ENCODE results near the gene SPTBN1.
A peak's percentile ranks its signal among the peaks of the same experiment; 100 is the strongest.

The SPTBN1 gene

DNA sequence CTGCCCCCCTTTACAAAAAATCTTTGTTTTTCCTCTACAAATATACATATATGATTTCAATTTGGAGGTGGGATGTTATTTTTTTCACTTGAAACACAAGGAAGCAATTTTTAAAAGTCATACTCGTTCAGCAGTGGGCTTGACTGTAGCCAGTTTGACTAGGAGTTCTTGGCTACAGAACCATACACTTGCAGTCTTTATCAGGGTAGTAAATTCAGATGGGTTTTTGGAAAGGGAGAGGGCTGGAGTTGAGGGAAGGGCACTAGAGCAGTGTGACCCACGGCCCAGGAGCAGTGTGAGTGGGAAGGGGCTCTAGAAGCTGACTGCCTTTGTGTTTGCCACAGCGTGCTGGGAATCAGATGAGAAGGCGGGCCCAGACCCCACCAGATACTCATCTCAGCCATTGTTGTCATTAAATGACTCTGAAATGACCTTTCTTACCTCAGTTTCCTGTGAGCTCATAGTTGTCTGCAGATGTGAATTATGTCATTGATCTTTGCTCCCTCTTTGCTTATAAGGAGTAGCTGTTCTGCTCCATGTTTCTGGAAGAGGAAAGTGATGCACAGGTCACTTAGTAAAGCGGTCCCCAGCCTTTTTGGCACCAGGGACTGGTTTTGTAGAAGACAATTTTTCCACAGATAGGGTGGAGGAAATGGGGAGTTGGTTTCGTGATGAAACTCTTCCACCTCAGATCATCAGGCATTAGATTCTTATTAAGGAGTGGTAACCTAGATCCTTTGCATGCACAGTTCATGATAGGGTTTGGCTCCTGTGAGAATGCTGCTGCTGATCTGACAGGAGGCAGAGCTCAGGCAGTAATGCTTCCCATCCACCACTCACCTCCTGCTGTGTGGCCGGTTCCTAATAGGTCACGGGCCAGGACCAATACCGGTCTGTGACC is 116.8 kb downstream of the SPTBN1 start:
- Mint-ChIP-seq H3K36me3 (ENCODE audit: insufficient read depth) (peaks cover 44% of the 10 kb centered on the region), H3K4me1 (peaks cover 95% of the 10 kb centered on the region), H3K27me3 (no peaks in the 10 kb centered on the region), H3K27ac (ENCODE audit: low read depth) (peak overlapping the region; percentile 99), H3K9me3 (no peaks in the 10 kb centered on the region), H3K4me3 (peak overlapping the region; percentile 75)
- DNase-seq (ENCODE audit: low spot score in 2 of 2): peak in 1 of 2 donors; percentile 46
- peak; percentile 37 for ATAC-seq (replicated peaks; ENCODE audit: extremely low read depth, poor library complexity, severe bottlenecking)

DNA sequence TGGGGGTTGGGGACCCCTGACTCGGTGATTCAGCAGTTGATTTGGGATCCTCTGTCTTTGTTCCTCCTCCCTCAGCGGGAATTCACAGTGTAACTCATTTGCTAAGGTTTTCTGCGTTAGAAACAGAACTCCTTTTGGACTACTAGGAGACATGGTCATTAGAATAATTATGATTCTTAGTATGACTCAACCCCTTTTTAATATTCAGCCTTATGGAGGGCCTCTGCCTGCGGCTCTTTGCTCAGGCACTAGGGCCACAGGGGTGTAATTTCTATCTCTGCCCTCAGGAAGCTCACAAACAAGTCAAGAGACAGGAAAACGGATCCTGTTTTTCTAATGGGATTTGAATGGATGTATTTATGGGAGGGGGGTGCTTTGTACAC is 117.4 kb downstream of the SPTBN1 start:
- Mint-ChIP-seq H3K4me3 (peak overlapping the region; percentile 75), H3K9me3 (no peaks in the 10 kb centered on the region), H3K27ac (ENCODE audit: low read depth) (peak overlapping the region; percentile 99), H3K4me1 (peaks cover 99% of the 10 kb centered on the region), H3K36me3 (ENCODE audit: insufficient read depth) (peaks cover 46% of the 10 kb centered on the region), H3K27me3 (no peaks in the 10 kb centered on the region)
- ATAC-seq (replicated peaks; ENCODE audit: extremely low read depth, poor library complexity, severe bottlenecking) (no peak), DNase-seq (ENCODE audit: low spot score in 2 of 2) (no peak)

DNA sequence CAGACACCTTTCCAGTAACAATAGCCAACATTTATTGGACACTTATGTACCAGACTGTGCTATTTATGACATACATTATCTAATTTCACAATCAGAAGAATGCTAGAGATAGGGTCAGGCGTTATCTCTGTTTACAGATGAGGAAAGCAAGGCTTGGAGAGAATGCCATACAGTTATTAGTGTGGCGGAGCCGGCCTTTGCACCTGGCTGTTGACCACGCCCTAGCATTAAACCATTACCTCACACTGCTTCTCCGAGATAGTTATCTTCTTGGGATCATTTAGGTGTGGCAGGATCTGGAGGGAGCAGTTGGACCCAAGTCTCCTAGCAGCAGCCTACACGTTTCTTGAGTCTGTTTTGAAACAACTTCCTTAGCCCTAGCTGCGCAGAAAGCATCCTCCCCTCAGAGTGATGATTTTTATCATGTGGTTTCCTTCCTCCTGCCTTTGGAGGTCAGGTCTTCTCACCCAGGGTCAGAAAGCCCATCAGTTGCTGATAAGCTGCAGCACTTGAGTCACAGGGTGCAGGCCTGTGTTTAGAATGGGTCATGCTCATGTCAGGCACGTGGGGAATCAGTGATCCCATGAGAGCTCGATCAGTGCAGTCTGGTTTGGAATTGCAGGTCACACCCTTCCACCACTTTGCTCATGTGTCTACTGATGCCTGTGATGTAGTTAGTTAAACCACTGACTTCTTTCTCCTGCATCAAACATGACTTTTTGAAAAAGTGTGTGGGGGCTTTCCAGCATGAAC is 118.2 kb downstream of the SPTBN1 start:
- peaks cover 99% of the 10 kb centered on the region for H3K4me1 Mint-ChIP-seq
- DNase-seq (ENCODE audit: low spot score in 2 of 2) (peak; percentile 49 to 77), ATAC-seq (replicated peaks; ENCODE audit: extremely low read depth, poor library complexity, severe bottlenecking) (peak; percentile 72)
- no peaks in the 10 kb centered on the region for H3K27me3 Mint-ChIP-seq
- no peaks in the 10 kb centered on the region for H3K9me3 Mint-ChIP-seq
- H3K27ac Mint-ChIP-seq (ENCODE audit: low read depth): peak overlapping the region; percentile 99
- peak overlapping the region; percentile 75 for H3K4me3 Mint-ChIP-seq
- peaks cover 45% of the 10 kb centered on the region for H3K36me3 Mint-ChIP-seq (ENCODE audit: insufficient read depth)

DNA sequence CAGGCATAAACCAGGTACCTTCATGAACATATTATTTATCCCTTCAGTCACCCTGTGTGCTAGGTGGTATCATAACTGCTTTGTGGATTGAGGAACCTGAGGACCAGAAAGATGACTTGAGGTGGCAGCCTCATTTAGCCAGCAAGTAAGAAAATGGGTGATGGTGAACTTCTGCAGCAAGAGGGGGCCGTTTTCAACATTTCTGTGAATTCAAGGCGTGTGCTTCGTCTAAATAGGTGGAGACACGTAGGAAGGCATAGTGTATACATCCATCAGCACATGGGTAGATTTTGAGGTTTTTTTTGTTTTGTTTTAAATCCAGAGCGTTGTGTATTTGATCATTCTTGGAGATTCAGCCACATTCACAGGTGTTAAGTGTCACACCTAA is 118.7 kb downstream of the SPTBN1 start:
- peak overlapping the region; percentile 75 for H3K4me3 Mint-ChIP-seq
- peaks cover 43% of the 10 kb centered on the region for H3K36me3 Mint-ChIP-seq (ENCODE audit: insufficient read depth)
- peak; percentile 5 for ATAC-seq (replicated peaks; ENCODE audit: extremely low read depth, poor library complexity, severe bottlenecking)
- no peak for DNase-seq (ENCODE audit: low spot score in 2 of 2)
- peaks cover 99% of the 10 kb centered on the region for H3K4me1 Mint-ChIP-seq
- H3K27me3 Mint-ChIP-seq: no peaks in the 10 kb centered on the region
- peak overlapping the region; percentile 99 for H3K27ac Mint-ChIP-seq (ENCODE audit: low read depth)
- H3K9me3 Mint-ChIP-seq: no peaks in the 10 kb centered on the region

DNA sequence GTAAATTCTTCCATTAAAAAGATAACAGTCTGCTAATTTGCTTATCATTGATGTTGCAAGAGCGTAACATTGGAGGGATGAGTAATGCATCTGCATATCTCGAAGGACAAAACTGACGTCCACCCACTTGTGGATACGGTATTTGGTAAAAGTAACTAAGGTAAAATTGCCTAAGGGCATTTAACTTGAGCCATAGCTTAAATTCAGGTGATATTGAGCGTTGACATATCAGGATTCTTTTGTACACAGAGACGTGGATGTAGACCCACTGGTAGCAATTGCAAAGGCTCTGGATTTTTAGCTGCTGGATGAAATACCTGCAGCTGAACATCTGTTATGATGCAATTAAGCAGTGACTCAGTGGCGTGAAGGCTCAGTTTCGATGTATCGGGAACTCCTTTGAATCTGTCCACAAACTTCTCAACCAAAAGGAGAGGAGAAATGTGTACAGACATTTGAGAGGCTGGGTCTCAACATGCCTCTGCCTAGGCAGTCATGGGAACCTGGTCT is 119.3 kb downstream of the SPTBN1 start:
- H3K4me1 Mint-ChIP-seq: peaks cover 99% of the 10 kb centered on the region
- peaks cover 45% of the 10 kb centered on the region for H3K36me3 Mint-ChIP-seq (ENCODE audit: insufficient read depth)
- H3K4me3 Mint-ChIP-seq: peak overlapping the region; percentile 75
- DNase-seq (ENCODE audit: low spot score in 2 of 2) (no peak), ATAC-seq (replicated peaks; ENCODE audit: extremely low read depth, poor library complexity, severe bottlenecking) (no peak)
- H3K27ac Mint-ChIP-seq (ENCODE audit: low read depth): peak overlapping the region; percentile 99
- H3K27me3 Mint-ChIP-seq: no peaks in the 10 kb centered on the region
- no peaks in the 10 kb centered on the region for H3K9me3 Mint-ChIP-seq

DNA sequence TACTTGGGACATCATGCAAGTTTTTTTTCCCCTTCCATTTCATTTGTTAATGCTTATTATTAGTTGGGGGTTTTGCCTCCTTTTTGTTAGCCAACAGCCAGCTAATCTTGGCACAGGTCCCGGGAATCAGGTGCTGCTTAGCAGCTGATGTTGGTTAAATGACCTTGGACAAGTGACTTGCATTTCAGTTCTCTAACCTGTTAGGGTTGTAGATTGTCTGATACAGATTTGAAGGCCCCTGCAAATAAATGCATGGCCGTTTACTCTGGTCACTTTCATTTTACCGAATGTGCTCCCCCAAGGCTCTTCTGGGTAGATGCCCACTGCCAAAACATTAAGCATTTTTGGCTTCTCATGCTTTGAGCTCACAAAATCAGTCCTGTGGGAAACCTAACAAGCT is 120.9 kb downstream of the SPTBN1 start:
- H3K27ac Mint-ChIP-seq (ENCODE audit: low read depth): peak overlapping the region; percentile 99
- peak overlapping the region; percentile 75 for H3K4me3 Mint-ChIP-seq
- H3K27me3 Mint-ChIP-seq: no peaks in the 10 kb centered on the region
- H3K9me3 Mint-ChIP-seq: no peaks in the 10 kb centered on the region
- peaks cover 93% of the 10 kb centered on the region for H3K4me1 Mint-ChIP-seq
- peaks cover 37% of the 10 kb centered on the region for H3K36me3 Mint-ChIP-seq (ENCODE audit: insufficient read depth)
- ATAC-seq (replicated peaks; ENCODE audit: extremely low read depth, poor library complexity, severe bottlenecking) (no peak), DNase-seq (ENCODE audit: low spot score in 2 of 2) (no peak)

DNA sequence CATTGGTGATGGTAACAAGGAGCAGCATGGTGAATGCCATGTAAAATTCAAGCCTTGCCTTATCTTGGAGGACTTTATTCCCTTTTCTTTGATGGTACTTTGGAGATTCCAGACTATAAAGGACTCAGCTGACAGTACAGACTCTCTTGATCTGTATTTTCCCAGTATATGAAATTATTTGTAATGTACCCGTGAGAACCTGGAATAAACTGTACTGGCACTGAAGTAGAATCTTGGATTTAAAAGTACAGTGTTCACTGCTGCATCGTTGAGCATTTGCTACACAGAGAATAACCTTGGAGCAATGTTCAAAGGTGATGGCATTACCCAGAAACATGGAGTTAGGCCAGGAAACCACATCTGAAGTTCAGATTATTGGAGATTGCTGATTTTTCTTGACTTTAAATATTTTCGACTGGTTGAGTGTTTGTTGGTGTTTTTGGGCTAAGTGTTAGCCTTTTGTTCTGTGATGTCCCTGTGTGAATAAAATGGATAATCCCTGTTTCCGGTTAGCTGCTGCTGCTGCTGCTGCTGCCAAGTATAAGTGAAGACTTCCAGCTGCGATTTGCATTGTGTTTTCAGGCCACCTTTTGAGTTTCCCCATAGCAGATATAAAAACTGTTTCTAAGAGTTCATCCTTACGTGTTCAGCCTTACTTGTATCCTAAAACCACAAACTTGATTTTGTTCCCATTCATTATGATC is 122.0 kb downstream of the SPTBN1 start:
- H3K4me3 Mint-ChIP-seq: peak overlapping the region; percentile 42
- H3K27me3 Mint-ChIP-seq: no peaks in the 10 kb centered on the region
- peaks cover 30% of the 10 kb centered on the region for H3K36me3 Mint-ChIP-seq (ENCODE audit: insufficient read depth)
- H3K4me1 Mint-ChIP-seq: peaks cover 91% of the 10 kb centered on the region
- peak overlapping the region; percentile 85 for H3K27ac Mint-ChIP-seq (ENCODE audit: low read depth)
- DNase-seq (ENCODE audit: low spot score in 2 of 2) (no peak), ATAC-seq (replicated peaks; ENCODE audit: extremely low read depth, poor library complexity, severe bottlenecking) (no peak)
- H3K9me3 Mint-ChIP-seq: no peaks in the 10 kb centered on the region

DNA sequence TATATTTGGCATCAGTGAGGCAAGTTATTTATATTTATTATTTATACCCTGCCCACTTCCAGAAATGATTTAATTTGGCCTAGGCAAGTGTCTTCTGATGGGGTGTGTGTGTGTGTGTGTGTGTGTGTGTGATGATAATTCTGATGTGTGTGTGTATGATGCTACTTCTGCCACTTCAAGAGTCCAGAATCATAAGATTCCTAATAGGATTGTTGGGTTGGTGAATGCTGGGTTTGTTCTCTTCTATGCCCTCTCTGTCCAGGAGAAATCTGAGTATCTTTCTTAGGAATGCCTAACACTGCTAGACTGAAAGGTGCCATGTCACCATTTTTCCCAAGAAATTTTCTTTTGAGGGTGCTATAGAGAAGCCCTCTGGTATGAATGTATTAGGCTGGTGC is 122.5 kb downstream of the SPTBN1 start:
- H3K36me3 Mint-ChIP-seq (ENCODE audit: insufficient read depth): peaks cover 27% of the 10 kb centered on the region
- no peak for DNase-seq (ENCODE audit: low spot score in 2 of 2)
- H3K9me3 Mint-ChIP-seq: no peaks in the 10 kb centered on the region
- peak overlapping the region; percentile 85 for H3K27ac Mint-ChIP-seq (ENCODE audit: low read depth)
- no peak for ATAC-seq (replicated peaks; ENCODE audit: extremely low read depth, poor library complexity, severe bottlenecking)
- H3K4me3 Mint-ChIP-seq: no peak overlapping the region
- no peaks in the 10 kb centered on the region for H3K27me3 Mint-ChIP-seq
- H3K4me1 Mint-ChIP-seq: peaks cover 91% of the 10 kb centered on the region

DNA sequence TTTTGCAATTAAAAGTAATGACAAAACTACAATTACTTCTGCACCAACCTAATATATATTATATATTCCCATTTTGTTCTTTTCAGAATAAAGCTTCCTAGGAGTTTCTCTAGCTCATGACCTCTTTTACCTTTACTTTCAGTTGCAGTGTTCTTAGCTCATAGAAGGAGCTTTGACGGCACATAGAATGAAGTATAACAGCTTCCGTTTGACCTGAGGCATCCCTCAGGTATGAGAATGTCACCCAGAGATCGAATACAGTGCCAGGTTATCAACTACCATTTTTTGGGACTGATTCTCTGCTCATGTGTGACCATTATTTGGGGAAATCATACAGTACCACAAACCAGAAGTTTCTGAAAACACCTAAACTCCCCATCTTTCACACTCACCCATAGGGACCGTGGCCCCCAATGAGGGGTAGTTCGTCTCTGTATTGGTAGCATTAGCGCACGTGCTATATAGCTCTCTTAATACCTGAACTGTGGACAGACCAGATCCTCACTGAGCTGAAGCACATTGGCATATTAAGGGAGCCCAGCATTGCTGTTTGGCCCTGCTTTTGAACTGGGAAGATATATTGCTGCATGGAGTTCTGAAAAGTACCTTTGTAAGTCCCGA is 123.0 kb downstream of the SPTBN1 start:
- no peaks in the 10 kb centered on the region for H3K9me3 Mint-ChIP-seq
- peak overlapping the region; percentile 67 for H3K4me3 Mint-ChIP-seq
- H3K4me1 Mint-ChIP-seq: peaks cover 91% of the 10 kb centered on the region
- ATAC-seq (replicated peaks; ENCODE audit: extremely low read depth, poor library complexity, severe bottlenecking) (no peak), DNase-seq (ENCODE audit: low spot score in 2 of 2) (no peak)
- H3K27me3 Mint-ChIP-seq: no peaks in the 10 kb centered on the region
- H3K27ac Mint-ChIP-seq (ENCODE audit: low read depth): peak overlapping the region; percentile 85
- peaks cover 24% of the 10 kb centered on the region for H3K36me3 Mint-ChIP-seq (ENCODE audit: insufficient read depth)

DNA sequence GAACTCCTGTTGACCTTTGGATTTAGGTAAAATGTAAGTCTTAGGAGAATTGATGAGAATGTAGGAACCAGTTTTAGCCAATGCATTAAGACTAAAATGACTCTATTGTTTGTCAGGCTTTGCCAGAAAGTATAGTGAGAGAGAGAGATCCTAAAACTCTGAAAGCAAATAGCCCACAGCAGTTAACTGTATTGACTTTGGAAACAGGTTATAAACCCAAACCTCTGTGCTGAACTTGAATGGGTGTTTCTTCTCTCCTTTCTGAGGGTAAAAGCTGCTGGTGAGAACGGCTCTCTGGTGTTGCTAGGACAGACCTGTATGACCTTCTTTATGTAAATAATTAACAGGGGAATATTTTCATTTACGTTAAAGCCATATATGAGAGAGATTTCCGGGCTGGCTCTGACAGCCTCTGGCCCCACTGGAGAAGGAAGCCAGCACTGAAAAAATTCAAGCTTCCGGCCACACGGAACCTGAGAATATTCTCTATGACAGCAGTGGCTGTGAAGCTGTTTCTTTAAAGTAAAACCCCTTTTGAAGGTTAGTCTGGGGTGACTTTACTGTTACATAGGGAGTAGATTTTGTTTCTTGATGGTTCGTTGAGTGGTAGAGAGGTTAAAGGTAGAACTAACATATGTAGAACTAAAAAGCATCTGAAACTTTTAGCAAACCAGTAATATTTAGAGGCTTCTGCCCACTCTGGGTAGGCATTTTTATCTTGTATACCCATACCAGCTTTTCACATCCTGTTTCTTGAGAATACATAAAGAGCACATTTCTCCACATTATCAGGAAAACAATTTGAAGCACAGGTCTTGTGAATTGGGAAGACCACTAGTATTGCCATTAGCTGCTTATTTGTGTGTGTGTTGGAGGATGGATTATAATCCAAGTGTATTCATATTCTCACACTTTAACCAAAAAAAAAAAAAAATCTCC is 123.8 kb downstream of the SPTBN1 start:
- ATAC-seq (replicated peaks; ENCODE audit: extremely low read depth, poor library complexity, severe bottlenecking) (peak; percentile 87), DNase-seq (ENCODE audit: low spot score in 2 of 2) (peak in 1 of 2 donors; percentile 45)
- H3K27ac Mint-ChIP-seq (ENCODE audit: low read depth): peak overlapping the region; percentile 85
- no peaks in the 10 kb centered on the region for H3K9me3 Mint-ChIP-seq
- peaks cover 17% of the 10 kb centered on the region for H3K36me3 Mint-ChIP-seq (ENCODE audit: insufficient read depth)
- H3K27me3 Mint-ChIP-seq: no peaks in the 10 kb centered on the region
- peaks cover 90% of the 10 kb centered on the region for H3K4me1 Mint-ChIP-seq
- peak overlapping the region; percentile 67 for H3K4me3 Mint-ChIP-seq

DNA sequence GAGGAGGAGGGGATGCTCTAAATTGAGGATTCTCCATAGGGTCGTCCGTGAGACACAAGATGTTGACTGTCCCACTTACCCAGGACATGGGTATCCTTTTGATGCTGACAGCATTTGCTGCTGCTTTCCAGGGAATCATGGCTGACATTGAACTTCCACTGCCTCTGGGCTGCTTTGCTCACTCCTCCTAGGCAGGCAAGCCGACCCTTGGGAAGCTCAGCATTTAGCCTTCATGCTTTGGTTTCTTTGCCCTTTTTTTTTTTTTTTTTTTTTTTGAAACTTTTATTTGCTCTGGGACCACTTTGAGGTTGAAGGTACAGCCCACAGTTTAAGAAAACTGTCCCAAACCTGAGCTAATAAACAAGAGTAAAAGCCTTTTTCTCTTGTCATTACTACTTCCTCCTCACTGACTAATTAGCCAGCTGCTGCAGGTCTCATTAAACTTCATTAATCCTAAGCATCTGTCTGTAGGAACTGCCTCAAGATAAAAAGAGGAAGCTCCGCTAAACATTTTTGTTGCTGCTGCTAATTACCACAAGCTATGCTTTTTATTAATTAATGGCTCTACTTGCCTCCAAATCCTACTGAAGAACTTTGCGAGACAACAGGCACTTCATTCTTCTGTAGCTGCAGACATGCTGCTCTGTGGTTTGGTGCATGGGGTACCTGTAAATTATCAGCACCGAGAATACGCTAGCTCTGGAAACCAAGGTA is 125.4 kb downstream of the SPTBN1 start:
- H3K27me3 Mint-ChIP-seq: no peaks in the 10 kb centered on the region
- H3K27ac Mint-ChIP-seq (ENCODE audit: low read depth): peak overlapping the region; percentile 81
- no peak for DNase-seq (ENCODE audit: low spot score in 2 of 2)

More for the DNA sequence above, 125.4 kb downstream of the SPTBN1 start:
- ATAC-seq (replicated peaks; ENCODE audit: extremely low read depth, poor library complexity, severe bottlenecking): no peak
- peaks cover 11% of the 10 kb centered on the region for H3K36me3 Mint-ChIP-seq (ENCODE audit: insufficient read depth)
- peak overlapping the region; percentile 56 for H3K4me3 Mint-ChIP-seq
- H3K9me3 Mint-ChIP-seq: no peaks in the 10 kb centered on the region
- peaks cover 86% of the 10 kb centered on the region for H3K4me1 Mint-ChIP-seq

All from central memory CD8-positive, alpha-beta T cell (primary cell).